Skeletal muscle satellite cell (primary cell): Measurements from ENCODE around the gene PJA2.

Experiments used
- H3K27me3 ChIP-seq: 2 replicates; pipeline ENCODE4 v1.7.0; 2013; ENCODE audit warnings: low read length; ENCODE audit not compliant: control insufficient read depth, insufficient read depth
- H3K36me3 ChIP-seq: 2 replicates; pipeline ENCODE4 v1.7.0; 2013; ENCODE audit warnings: mild to moderate bottlenecking, control low read depth, low read length; ENCODE audit not compliant: insufficient read depth
- H3K4me1 ChIP-seq: 2 replicates; pipeline ENCODE4 v1.7.0; 2013; ENCODE audit warnings: low read length; ENCODE audit not compliant: control insufficient read depth, insufficient read depth
- H3K4me2 ChIP-seq: 2 replicates; pipeline ENCODE4 v1.7.0; 2013; ENCODE audit warnings: mild to moderate bottlenecking, low read length
- H3K4me3 ChIP-seq: 2 replicates; pipeline ENCODE4 v1.7.0; 2013; ENCODE audit warnings: low read length
- H3K9ac ChIP-seq: 2 replicates; pipeline ENCODE4 v1.7.0; 2013; ENCODE audit warnings: mild to moderate bottlenecking, low read depth, low read length, moderate library complexity
- H3K9me3 ChIP-seq: replicated peaks from 2 replicates; pipeline ENCODE4 v1.7.0; 2013; ENCODE audit warnings: mild to moderate bottlenecking, control low read depth, low read length

The PJA2 gene

GRCh38 chr5:109340351-109340750 is 69.4 kb downstream of the PJA2 start:
- Histone ChIP-seq H3K4me2 (no peak overlapping the region), H3K4me1 (no peaks in the 10 kb centered on the region), H3K9ac (no peak overlapping the region), H3K9me3 (no peaks in the 10 kb centered on the region), H3K4me3 (no peak overlapping the region), H3K27me3 (no peaks in the 10 kb centered on the region), H3K36me3 (peaks cover 12% of the 10 kb centered on the region)

- no peak overlapping the region for H3K4me2 ChIP-seq
- no peaks in the 10 kb centered on the region for H3K9me3 ChIP-seq
- H3K4me3 ChIP-seq = no peak overlapping the region
- no peak overlapping the region for H3K9ac ChIP-seq
- H3K36me3 ChIP-seq = peaks cover 25% of the 10 kb centered on the region
- no peaks in the 10 kb centered on the region for H3K27me3 ChIP-seq
- peaks cover 2% of the 10 kb centered on the region for H3K4me1 ChIP-seq
These were observed 74.7 kb downstream of the PJA2 start for GRCh38 chr5:109335114-109335513.

- no peak overlapping the region for H3K4me2 ChIP-seq
- no peaks in the 10 kb centered on the region for H3K27me3 ChIP-seq
- H3K4me3 ChIP-seq = no peak overlapping the region
- H3K4me1 ChIP-seq = peaks cover 4% of the 10 kb centered on the region
- no peaks in the 10 kb centered on the region for H3K9me3 ChIP-seq
- H3K36me3 ChIP-seq = peaks cover 28% of the 10 kb centered on the region
- no peak overlapping the region for H3K9ac ChIP-seq
These were observed 75.7 kb downstream of the PJA2 start for GRCh38 chr5:109334056-109334455.

GRCh38 chr5:109329333-109330237 is 80.2 kb downstream of the PJA2 start:
- Histone ChIP-seq H3K4me1 (peaks cover 7% of the 10 kb centered on the region), H3K9ac (no peak overlapping the region), H3K4me3 (no peak overlapping the region), H3K27me3 (no peaks in the 10 kb centered on the region), H3K36me3 (peaks cover 17% of the 10 kb centered on the region), H3K4me2 (no peak overlapping the region), H3K9me3 (no peaks in the 10 kb centered on the region)

- no peaks in the 10 kb centered on the region for H3K9me3 ChIP-seq
- H3K27me3 ChIP-seq = no peaks in the 10 kb centered on the region
- no peak overlapping the region for H3K9ac ChIP-seq
- H3K4me1 ChIP-seq = peaks cover 7% of the 10 kb centered on the region
- peaks cover 12% of the 10 kb centered on the region for H3K36me3 ChIP-seq
- H3K4me2 ChIP-seq = no peak overlapping the region
- no peak overlapping the region for H3K4me3 ChIP-seq
These were observed 81.1 kb downstream of the PJA2 start for GRCh38 chr5:109328626-109329025.

GRCh38 chr5:109327570-109327969 is 82.2 kb downstream of the PJA2 start:
- H3K36me3 ChIP-seq = peaks cover 3% of the 10 kb centered on the region
- peaks cover 7% of the 10 kb centered on the region for H3K4me1 ChIP-seq
- no peak overlapping the region for H3K4me3 ChIP-seq
- no peaks in the 10 kb centered on the region for H3K27me3 ChIP-seq
- no peaks in the 10 kb centered on the region for H3K9me3 ChIP-seq
- no peak overlapping the region for H3K4me2 ChIP-seq
- H3K9ac ChIP-seq = no peak overlapping the region

GRCh38 chr5:109326919-109327318 is 82.9 kb downstream of the PJA2 start:
- Histone ChIP-seq H3K4me2 (no peak overlapping the region), H3K27me3 (no peaks in the 10 kb centered on the region), H3K9ac (no peak overlapping the region), H3K4me3 (no peak overlapping the region), H3K36me3 (peaks cover 3% of the 10 kb centered on the region), H3K9me3 (no peaks in the 10 kb centered on the region), H3K4me1 (peaks cover 7% of the 10 kb centered on the region)

- Histone ChIP-seq H3K4me1 (peaks cover 7% of the 10 kb centered on the region), H3K27me3 (no peaks in the 10 kb centered on the region), H3K36me3 (peaks cover 3% of the 10 kb centered on the region), H3K4me3 (no peak overlapping the region), H3K9ac (no peak overlapping the region), H3K9me3 (no peaks in the 10 kb centered on the region), H3K4me2 (no peak overlapping the region)
These were observed 84.3 kb downstream of the PJA2 start for GRCh38 chr5:109325456-109325855.

- Histone ChIP-seq H3K36me3 (peaks cover 3% of the 10 kb centered on the region), H3K4me2 (no peak overlapping the region), H3K9ac (no peak overlapping the region), H3K9me3 (no peaks in the 10 kb centered on the region), H3K4me3 (no peak overlapping the region), H3K4me1 (peaks cover 3% of the 10 kb centered on the region), H3K27me3 (no peaks in the 10 kb centered on the region)
These were observed 84.8 kb downstream of the PJA2 start for GRCh38 chr5:109324931-109325330.

- no peak overlapping the region for H3K4me3 ChIP-seq
- H3K9ac ChIP-seq = no peak overlapping the region
- H3K9me3 ChIP-seq = no peaks in the 10 kb centered on the region
- H3K36me3 ChIP-seq = peaks cover 2% of the 10 kb centered on the region
- H3K4me2 ChIP-seq = no peak overlapping the region
- H3K4me1 ChIP-seq = peaks cover 3% of the 10 kb centered on the region
- no peaks in the 10 kb centered on the region for H3K27me3 ChIP-seq
These were observed 85.4 kb downstream of the PJA2 start for GRCh38 chr5:109324351-109324750.

- Histone ChIP-seq H3K9me3 (no peaks in the 10 kb centered on the region), H3K9ac (no peak overlapping the region), H3K4me2 (no peak overlapping the region), H3K36me3 (no peaks in the 10 kb centered on the region), H3K4me3 (no peak overlapping the region), H3K4me1 (no peaks in the 10 kb centered on the region), H3K27me3 (no peaks in the 10 kb centered on the region)
These were observed 87.1 kb downstream of the PJA2 start for GRCh38 chr5:109322694-109323093.

GRCh38 chr5:109319351-109319750 is 90.4 kb downstream of the PJA2 start:
- Histone ChIP-seq H3K4me2 (no peak overlapping the region), H3K9me3 (no peaks in the 10 kb centered on the region), H3K4me1 (peaks cover 7% of the 10 kb centered on the region), H3K9ac (no peak overlapping the region), H3K27me3 (no peaks in the 10 kb centered on the region), H3K4me3 (no peak overlapping the region), H3K36me3 (no peaks in the 10 kb centered on the region)
